Right lobe of liver (tissue), 4 donors: ENCODE results near the gene SENP8.

Source experiments
- CTCF ChIP-seq, 4 donors: fragments of 200-600 bp in 3 of 4; fragments of 450-650 bp in 1 of 4; IDR thresholded peaks; one replicate each; pipeline versions ENCODE4 v1.5.1 to v1.8.0; 2016 to 2022; ENCODE audit warnings: antibody characterized with exemption in 4 of 4, mild to moderate bottlenecking in 2 of 4
- POLR2A ChIP-seq: fragments of 450-650 bp; IDR thresholded peaks from one replicate; pipeline ENCODE4 v1.6.1; 2017; ENCODE audit warnings: antibody characterized with exemption, mild to moderate bottlenecking
- donor health status: DM: no; HTN: no; CAD: no.
- donor health status: DM: no; HTN: no; CAD: no.
- donor health status: DM: no; HTN: yes; CAD: no.

DNA sequence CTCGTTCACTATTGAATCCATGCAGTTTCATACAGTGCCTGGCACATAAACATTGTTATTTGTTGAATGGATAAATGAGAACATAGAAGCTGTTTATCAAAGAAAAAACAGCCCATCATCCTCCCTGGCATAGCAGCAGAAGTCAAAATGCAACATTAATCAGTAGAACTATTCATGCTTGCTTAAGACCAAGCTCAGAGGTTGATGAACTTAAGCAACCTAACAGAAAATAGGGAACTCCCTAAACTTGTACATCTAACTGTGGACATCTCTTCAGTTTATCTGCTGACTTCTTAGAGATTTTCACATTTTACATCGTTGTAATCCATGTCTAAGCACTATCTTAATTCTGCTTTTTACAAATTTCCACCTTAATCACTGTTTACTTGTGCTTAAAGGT is 29.2 kb downstream of the SENP8 start:
- TF ChIP-seq CTCF (IDR thresholded peaks at IDR 0.05) (no peak), POLR2A (no peak)
